COLO829 (cell line): Measurements from ENCODE around the gene SCRN1.

Experiments used
- DNase-seq: peaks from one replicate; pipeline ENCODE4 v3.0.0; 2012; ENCODE audit warnings: low spot score

SCRN1 gene, protein sequence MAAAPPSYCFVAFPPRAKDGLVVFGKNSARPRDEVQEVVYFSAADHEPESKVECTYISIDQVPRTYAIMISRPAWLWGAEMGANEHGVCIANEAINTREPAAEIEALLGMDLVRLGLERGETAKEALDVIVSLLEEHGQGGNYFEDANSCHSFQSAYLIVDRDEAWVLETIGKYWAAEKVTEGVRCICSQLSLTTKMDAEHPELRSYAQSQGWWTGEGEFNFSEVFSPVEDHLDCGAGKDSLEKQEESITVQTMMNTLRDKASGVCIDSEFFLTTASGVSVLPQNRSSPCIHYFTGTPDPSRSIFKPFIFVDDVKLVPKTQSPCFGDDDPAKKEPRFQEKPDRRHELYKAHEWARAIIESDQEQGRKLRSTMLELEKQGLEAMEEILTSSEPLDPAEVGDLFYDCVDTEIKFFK

DNA sequence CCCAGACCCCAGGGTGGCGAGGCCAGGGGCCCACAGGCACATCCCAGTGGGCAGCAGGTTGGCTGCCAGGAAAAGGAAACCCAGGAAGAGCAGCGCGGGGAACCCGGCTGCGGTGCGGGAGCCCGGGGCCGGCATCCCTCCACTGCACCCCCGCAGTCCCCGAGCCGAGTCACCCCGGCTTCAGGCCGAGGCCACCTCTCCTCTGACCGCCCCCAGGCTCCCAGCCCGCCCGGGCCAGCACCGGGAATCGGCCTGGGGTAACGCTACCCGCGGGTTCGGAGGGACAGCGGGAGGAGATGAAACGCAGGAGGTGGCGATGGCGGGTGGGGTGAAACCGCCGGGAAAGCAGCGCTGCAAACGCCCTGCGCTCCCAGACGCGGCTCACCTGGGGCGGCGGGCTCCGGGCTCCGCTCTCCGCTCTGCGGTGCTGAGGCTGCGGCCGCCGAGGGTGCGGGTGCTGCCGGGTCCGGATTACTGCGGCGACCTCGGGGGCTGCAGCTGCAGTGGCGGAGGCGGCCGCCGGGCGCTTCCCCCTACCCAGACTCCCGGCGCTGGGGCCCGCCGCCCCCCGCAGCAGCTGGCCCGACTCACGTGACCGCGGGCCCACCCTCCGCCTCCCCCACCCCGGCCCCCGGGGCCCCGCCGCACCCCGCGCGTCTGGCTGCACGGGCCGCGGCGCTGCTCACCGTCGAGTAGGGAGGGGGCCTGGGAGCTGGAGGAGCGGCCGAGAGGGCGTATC, at the start of gene SCRN1:
Gene SCRN1, minus strand, starts transcription at position 545 of the 739 bp plus-strand sequence. CDS start 20,734 bp downstream, outside the sequence.
- no peak for DNase-seq

DNA sequence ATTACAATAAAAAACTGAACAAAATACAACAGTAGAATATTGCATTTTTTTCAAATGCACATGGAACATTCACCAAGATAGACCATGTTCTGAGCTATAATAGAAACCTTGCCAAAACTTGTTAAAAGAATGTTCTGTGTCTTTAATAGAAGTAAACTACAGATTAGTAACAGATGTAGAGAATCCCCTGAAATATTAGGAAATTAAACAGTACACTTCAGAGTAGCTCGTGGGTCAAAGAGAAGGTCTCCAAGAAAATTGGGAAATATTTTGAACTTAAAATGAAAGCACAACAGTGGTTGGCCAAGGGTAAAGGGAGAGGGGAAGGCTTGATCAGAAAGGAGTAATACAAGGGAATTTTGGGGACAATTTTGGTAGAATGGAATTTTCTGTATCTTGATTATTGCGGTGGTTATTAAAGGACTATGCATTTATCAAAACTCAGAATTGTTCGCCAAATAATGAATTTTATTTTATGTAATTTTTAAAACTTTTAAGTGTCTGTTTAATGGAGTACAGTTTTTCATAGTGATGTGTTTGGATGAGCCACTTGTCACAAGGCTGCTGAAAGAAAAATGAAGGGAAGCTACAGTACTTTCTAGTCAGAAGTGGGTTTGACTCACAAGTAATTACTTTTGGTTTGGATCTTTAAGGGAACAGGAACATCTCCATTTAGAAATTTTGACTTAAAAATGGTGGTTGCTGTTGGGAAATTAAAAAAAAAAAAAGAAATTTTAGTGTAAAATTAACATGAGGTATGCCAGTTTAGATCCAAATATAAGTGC, 48.8 kb upstream of the SCRN1 start:
- DNase-seq: no peak

DNA sequence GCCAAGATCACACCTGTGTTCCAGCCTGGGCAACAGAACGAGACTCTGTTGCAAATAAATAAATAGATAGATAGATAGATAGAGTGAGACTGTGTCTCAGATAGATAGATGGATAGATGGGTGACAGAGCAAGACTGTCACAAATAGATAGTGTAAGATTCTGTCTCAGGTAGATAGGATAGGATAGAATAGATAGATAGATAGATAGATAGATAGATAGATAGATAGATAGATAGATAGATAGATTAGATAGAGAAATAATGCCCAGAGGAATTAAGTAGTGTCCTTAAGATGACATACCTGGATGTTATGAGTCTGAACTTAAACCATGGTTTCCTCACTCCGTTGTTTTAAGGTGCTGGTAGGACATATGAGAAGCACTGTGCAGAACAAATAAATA, 46.6 kb upstream of the SCRN1 start:
- DNase-seq: no peak

DNA sequence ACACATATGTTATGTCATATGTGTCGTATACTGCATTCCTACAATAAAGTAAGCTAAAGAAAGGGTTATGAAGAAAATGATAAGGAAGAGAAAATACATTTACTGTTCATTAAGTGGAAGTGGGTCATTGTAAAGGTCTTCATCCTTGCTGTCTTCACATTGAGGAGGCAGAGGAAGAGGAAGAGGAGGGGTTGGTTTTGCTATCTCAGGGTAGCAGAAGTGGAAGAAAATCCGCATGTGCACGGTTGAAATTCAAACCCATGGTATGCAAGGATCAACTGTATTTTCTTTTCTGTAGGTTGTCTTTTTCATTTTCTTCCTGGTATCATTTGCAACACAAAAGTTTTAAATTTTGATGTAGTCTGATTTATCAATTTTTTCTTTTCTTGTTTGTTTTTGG, 44.9 kb upstream of the SCRN1 start:
- DNase-seq: no peak

DNA sequence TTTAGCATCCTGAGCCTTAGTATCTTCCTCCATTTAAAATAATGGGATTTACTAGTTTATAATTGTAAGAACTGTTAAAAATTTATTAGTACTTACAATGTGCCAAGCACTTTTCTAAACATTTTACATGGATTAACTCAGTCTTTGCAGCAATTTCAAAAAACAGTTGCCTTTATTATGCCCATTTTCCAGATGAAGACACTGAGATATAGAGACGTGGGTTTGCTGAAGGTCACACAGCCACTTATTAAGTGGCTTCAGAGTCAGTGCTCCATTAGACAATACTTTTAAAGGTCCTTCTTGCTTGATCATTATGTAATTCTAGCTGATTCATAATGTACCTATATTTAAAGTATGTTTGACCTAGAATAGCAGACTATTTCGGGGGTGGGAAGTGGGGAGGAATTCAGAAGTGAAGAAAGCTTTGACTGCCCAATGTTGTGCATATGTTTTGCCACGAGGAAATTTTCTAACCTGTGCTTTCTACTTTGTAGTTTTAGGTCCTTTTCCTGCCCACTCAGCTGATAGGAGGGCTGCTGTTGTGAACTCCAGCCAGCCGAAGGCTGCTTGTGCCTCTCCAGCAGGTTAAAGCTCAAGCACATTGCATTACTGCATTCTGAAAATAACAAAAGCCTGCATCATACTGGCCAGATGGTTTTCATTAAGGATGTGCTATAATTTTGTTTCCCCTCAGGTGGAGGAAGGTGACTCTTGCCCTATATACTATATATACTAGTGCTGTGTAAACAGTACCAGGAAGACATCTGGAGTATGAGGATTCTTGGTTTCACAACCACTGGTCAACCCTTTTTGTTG, 42.9 kb upstream of the SCRN1 start:
- DNase-seq: no peak

DNA sequence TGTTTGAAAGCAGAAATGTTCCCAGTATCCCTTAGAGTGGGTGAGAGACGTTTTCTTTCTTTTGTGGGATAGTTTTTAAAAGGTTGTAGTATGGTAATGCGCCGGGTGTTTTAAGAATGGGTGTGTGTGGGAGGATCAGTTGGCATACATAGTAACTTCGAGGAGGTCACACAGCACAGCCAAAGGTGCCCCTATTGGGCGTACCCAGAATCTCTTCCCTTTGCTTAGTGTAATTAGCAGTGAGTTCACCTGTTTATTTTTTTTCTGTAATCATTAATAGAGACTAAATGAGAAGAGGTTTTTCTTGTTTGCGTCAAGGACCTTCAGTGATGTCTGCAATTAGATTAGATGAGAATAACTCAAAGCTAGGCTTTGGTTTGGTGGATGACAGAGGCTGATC, 40.1 kb upstream of the SCRN1 start:
- DNase-seq: peak; percentile 23

DNA sequence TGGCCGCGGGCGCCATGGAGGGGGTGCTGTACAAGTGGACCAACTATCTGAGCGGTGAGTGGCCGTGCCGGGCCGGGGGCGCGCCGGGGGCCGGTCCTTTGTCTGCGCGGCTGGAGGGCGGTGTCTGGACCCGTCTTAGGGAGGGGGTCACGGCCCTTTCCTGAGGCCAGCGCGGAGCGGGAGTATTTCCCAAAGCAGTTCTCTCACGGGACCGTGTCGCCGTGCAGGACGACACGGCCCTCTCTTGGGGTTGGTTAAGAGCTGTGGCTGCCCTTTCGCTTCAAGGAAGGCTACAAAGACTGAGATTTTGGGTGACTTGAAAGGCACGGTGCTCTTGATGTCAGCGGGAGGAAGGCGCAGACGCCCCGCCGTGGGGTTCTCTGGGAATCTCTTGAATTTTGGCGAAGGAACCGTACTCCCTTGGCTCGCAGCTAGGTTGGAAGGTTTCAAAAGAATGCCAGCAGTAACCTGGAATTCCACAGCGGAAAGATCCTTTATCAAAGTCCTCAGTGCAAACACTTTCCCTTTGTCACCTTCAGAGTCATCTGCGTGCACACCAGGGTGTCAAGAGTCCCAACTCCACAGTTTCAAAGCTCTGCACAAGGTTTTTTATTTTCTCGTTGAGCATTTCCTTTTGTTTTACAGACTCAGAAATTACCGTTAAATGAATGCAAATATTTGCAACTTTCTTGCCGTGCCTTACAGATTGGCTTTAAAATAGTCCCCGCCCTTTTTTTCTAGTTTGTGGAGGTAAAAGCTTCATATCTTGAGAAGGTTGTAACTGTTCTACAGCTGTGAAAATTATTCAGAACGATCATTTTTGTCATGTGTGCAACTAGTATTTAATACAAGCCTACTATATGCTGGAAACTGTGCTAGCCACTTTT, 39.4 kb upstream of the SCRN1 start:
- peak; percentile 42 for DNase-seq

DNA sequence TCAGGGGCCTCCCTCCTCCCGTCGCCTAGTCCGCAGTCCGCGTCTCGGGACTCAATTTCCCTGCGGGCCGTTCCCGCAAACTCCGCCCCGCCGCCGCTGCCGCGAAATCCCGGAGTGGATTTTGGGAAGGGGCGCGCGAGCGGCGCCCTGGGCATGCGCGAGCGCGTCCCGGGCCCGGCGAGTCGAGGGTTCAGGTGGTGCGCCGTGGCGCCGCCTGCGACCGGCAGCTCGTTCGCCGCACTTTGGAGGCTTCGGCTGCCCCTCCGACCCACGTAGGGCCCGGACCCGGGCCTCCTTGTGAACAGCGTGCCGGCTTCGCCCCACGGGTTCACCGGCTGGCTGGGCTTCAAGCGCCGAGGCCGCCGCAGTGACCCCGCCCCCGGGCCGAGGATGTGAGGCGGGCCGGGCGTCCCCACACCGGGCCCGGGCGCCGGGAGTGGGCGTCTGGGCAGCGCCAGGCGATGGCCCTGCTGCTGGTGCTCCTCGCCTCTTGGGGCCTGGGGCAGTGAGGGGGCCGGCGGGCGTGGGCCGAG, 38.7 kb upstream of the SCRN1 start, which contains the start of gene PLEKHA8:
Gene PLEKHA8, plus strand, starts transcription at position 197 of the 533 bp plus-strand sequence. CDS start 351 bp downstream, outside the sequence.
- peak; percentile 92 for DNase-seq

DNA sequence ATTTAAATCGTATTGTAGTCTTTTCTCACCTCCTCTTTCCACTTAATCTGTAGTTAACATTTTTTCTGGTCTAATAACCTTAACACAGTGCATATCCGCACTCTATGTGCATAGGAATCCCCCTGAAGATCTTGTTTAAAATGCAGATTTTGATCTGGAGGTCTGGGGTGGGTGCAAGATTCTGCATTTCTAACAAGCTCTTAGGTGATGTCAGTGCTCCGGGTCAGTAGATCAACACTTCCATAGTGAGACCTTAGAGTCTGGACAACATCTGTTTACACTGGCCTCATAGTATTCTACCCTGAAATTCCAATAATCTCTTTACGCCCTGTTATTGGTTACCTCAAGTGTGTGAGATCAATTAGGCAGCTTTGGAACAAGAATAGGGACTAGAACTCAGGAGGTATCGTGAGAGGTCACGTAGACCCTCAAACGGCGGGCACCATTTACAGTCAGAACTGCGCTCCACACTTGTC, 38.2 kb upstream of the SCRN1 start:
- no peak for DNase-seq

DNA sequence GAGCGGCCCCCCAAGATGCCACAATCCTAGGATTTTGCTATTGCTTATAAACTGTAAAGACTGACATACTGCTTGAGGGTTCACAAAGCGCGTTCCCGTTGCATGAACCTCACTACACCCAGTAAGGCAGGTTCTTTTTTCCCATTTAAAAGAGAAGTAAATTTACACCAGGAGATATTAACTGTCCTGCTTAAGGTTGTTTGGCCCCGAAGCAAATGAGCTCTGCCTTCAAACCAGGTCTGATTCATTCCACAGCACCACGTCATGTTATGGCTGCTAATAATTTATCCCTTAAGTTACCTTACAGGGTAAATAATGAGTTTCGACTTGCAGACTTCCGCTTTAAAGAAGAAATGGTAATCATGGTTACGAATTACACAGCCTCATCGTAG, 37.5 kb upstream of the SCRN1 start:
- peak; percentile 21 for DNase-seq

DNA sequence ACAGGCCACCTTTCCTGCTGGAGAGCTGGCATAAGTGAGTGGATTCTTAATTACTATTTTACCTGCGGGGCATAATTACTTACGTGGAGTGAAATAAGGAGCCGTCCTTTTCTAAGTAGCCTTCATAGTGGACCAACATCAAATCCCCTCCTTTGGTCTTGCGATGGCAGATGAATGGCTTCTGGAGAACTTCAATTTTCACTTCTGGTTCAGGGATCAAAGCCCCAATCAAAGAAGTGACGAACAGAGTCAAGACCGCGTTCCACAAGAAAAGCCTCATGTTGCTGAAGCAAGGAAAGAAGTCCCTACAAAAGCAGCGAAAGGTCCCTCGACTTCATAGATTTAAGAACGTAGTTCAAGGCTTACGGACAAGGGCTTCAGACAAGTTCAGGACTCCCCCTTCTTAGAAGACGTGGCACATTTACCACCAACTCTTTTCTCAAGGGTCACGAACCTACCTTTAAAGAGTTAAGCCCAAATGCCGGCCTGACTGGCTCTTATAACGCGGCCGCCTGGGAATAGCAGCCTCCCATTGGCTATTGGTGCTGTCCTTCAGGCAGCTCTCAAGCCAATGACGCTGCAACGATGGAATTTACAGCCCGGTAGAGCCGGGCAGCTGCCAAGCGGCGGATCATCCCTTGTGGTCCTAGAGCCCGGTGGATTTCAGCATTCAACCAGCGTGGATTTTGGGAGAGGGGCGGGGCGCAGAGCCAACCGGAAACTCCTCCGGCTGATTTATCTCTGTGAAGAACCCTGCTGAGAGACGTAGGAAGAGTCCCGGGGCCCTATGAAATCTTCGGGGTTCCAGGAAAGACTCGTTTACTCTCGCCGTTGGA, 36.8 kb upstream of the SCRN1 start, which contains the start of gene FKBP14:
Gene FKBP14, minus strand, starts transcription at position 474 of the 836 bp plus-strand sequence. Its CDS starts 194 bp downstream, at position 280.
- peak; percentile 99 for DNase-seq

DNA sequence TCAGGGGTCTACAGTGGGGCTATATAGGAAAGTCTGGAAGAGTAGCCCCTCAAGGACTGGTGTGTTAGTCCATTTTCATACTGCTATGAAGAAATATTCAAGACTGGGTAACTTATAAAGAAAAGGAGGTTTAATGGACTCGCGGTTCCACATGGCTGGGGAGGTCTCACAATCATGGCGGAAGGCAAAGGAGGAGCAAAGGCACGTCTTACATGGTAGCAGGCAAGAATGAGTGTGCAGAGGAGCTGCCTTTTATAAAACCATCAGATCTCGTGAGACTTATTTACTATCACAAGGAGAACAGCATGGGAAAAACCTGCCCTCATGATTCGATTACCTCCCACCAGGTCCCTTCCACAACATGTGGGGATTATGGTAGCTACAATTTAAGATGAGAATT, 33.9 kb upstream of the SCRN1 start:
- DNase-seq: no peak

DNA sequence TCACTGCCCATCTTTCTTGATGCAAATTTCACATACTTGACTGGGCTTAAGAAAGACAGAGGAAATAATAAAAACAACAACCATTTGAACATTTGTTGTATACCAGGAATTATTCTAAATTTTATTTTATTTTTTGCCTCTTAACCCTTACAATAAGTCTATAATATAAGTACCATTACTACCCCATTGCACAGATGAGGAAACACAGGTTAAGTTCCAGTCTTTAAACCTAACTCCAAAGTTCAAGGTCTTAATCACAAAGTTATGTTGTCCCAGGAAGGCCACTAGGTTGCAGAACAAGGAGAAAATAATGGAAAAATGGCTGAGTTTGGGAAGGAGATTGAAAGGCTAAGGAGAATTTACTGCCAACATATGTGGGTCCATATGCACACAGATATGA, 33.4 kb upstream of the SCRN1 start:
- DNase-seq: no peak

DNA sequence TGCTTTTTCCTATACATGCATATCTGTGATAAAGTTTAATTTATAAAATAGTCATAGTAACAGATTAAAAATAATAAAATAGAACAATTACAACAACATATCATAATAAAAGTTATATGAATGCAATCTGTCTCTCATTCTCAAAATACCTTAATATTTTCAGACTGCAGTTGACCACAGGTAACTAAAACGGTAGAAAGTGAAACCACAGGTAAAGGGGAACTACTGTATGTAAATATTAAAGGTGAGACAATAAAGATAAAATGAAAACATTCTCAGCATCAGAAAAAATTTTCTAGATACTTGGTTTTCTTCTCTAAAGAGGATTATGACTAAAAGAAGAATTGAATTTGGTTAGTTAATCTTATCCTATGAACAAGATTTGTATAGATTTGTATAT, 30.9 kb upstream of the SCRN1 start:
- DNase-seq: no peak

DNA sequence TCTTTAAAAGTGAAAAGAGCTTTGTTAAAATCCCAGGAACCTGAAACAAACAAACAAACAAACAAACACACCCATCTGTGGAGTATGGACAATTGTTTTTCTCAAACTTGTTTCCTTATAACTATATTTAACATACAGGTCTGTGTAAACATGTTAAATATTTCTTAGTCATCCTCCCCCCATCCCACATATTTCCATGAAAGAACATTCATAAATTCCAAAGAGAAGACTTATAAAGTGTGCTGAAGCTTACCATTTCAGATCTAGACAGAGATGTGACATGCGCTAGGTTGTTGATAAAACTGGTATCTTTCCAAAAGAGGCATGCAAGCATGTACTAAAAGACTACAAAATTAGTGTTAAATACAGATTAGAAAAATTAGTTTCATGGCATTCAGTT, 30.4 kb upstream of the SCRN1 start:
- no peak for DNase-seq

DNA sequence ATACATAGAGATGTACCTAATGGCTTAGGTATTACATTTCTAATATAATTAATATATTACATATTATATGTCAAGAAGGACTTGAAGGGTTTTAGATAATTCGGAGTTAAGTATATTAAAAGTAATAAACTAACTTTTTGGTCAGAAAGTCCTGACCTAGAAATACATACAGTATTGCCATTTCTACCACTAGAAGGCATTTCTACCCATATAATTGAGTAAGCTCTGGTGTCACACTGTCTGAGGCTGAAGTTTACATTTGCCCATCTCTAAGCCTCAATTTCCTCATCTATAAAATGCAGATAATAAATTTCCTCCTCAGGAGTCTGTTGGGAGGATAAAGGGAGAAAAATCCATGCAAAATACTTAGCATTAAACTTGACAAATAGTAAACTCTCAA, 29.8 kb upstream of the SCRN1 start:
- DNase-seq: no peak

DNA sequence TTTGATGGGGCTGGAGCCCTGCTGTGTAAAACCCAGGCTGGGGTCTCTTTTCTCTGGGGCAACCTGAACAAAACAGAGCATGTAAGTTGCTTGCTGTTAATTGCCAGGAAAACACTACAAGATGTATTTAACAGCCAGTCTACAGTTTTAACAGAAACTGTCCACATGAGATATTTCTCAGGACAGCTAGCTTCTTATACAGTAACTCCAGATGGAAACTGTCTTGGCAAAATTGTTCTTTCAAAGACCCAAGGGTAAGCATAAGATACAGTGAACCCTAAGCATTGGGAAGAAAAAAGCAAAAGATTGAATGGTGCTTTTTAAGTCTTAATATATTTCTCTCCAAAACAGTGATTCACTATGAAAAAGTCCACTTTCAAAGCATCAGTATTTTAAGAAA, 28.9 kb upstream of the SCRN1 start:
- no peak for DNase-seq

DNA sequence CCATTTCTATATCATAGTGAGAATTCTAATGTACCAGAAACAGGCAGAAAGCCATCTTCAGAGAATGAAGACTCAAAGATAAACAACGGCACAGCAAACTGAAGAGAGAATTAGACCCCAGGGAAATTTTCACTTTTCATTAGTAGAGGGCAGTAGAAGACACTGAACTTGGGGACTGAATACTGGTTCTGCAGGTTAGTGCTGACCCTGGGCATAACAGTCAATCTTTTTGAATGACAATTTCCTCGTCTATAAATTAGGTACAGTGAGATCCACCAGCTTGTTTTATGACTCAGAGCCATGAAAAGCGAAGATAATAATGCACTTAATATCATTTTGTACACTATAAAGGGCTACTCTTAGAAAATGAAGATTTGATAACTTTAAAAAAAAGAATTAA, 23.2 kb upstream of the SCRN1 start:
- DNase-seq: no peak

DNA sequence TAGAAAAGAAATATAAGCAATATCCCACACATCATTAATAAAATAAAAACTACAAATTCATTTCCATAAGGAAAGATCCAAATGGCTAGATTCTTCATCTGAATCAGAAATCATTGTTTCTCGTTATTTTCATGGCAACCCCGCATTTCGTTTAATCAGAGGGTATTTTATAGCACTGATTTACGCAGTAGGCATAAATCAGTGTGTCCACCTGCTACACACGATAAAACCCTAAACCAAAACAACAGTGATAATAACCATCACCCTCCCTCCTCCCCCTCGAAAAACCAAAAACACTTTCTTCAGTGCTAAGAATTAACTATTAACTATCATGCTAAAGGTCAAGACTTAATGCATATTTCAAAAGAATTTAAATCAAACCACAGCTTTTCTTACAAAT, 20.4 kb upstream of the SCRN1 start:
- DNase-seq: no peak
